Lower lobe of right lung (tissue), 2 donors: ENCODE results near the gene PLOD1. TPM values are rescaled to one million over a fixed set of nuclear protein-coding genes. Genes with fewer than 3 reads are reported as not detected.

Experiments
- ATAC-seq, 2 donors: fragments of 200-7000 bp; cut with Tn5 transposase; one replicate each; pipeline ENCODE4 v1.9.1; 2020 to 2022; ENCODE audit warnings: mild to moderate bottlenecking in 2 of 2, moderate library complexity in 2 of 2
- DNase-seq: peaks from one replicate; pipeline ENCODE4 v3.0.0-alpha.2; 2020
- H3K27ac ChIP-seq: fragments of 200-600 bp; one replicate; pipeline ENCODE4 v1.8.0; 2022
- H3K27me3 ChIP-seq: fragments of 200-600 bp; one replicate; pipeline ENCODE4 v1.8.0; 2022; ENCODE audit warnings: low read depth
- H3K36me3 ChIP-seq: fragments of 200-600 bp; one replicate; pipeline ENCODE4 v1.8.0; 2022; ENCODE audit warnings: mild to moderate bottlenecking
- H3K4me1 ChIP-seq: fragments of 200-600 bp; one replicate; pipeline ENCODE4 v1.8.0; 2022
- H3K4me3 ChIP-seq: fragments of 200-600 bp; one replicate; pipeline ENCODE4 v1.8.0; 2022; ENCODE audit warnings: mild to moderate bottlenecking
- H3K9me3 ChIP-seq: fragments of 200-600 bp; one replicate; pipeline ENCODE4 v1.8.0; 2022
- CTCF ChIP-seq: fragments of 200-600 bp; IDR thresholded peaks from one replicate; pipeline ENCODE4 v1.8.0; 2022; ENCODE audit warnings: antibody characterized with exemption, mild to moderate bottlenecking
- intact Hi-C: fragments of 100-400 bp; cut with DNase I; formaldehyde crosslinking; loops from one replicate; pipeline ENCODE4 v1.11.0; 2022
- total RNA-seq: library from RNA; stranded (reverse); fragmentation: NEBNext Ultra II Directional; extraction: Animal tissue kit (Norgen Biotek cat#: 25700); gene quantifications from one replicate; pipeline ENCODE4 v1.2.1, GENCODE V29; 2021
- donor health status: DM: no; HTN: yes; CAD: no; lungs with severe emphysema.

Gene PLOD1
- total RNA-seq, 1 donor from 2014 or later: 84.5 TPM

- Histone ChIP-seq H3K36me3 (peaks cover 48% of the 10 kb centered on the region), H3K9me3 (no peaks in the 10 kb centered on the region), H3K27me3 (no peaks in the 10 kb centered on the region), H3K4me3 (no peak overlapping the region), H3K27ac (no peak overlapping the region), H3K4me1 (no peaks in the 10 kb centered on the region)
- ATAC-seq (no peak), DNase-seq (no peak)
- intact Hi-C loops: no loop called here
- TF ChIP-seq CTCF: no peak
These were observed 18.1 kb downstream of the PLOD1 start for GRCh38 chr1:11952455-11953109.

- intact Hi-C loops: no loop called here
- Histone ChIP-seq H3K4me1 (no peaks in the 10 kb centered on the region), H3K9me3 (no peaks in the 10 kb centered on the region), H3K4me3 (no peak overlapping the region), H3K27me3 (no peaks in the 10 kb centered on the region), H3K36me3 (peaks cover 67% of the 10 kb centered on the region), H3K27ac (no peak overlapping the region)
- DNase-seq: no peak
- no peak for TF ChIP-seq CTCF
- no peak for ATAC-seq
These were observed 20.7 kb downstream of the PLOD1 start for GRCh38 chr1:11955221-11955620.

GRCh38 chr1:11957398-11957797 lies 22.9 kb downstream of the PLOD1 start:
- ATAC-seq (no peak), DNase-seq (no peak)
- intact Hi-C loops: no loop called here
- no peak overlapping the region for H3K27ac ChIP-seq
- H3K4me1 ChIP-seq: peaks cover 14% of the 10 kb centered on the region
- H3K36me3 ChIP-seq: peaks cover 68% of the 10 kb centered on the region
- H3K9me3 ChIP-seq: no peaks in the 10 kb centered on the region
- TF ChIP-seq CTCF: no peak
- no peak overlapping the region for H3K4me3 ChIP-seq
- H3K27me3 ChIP-seq: no peaks in the 10 kb centered on the region

- DNase-seq: no peak
- Histone ChIP-seq H3K27ac (no peak overlapping the region), H3K27me3 (no peaks in the 10 kb centered on the region), H3K36me3 (peaks cover 67% of the 10 kb centered on the region), H3K4me1 (peaks cover 14% of the 10 kb centered on the region), H3K4me3 (no peak overlapping the region), H3K9me3 (no peaks in the 10 kb centered on the region)
- no peak for TF ChIP-seq CTCF
- intact Hi-C loops: no loop called here
- no peak for ATAC-seq
These were observed 23.4 kb downstream of the PLOD1 start for GRCh38 chr1:11957897-11958296.

GRCh38 chr1:11960276-11960675 lies 25.8 kb downstream of the PLOD1 start:
- Histone ChIP-seq H3K9me3 (no peaks in the 10 kb centered on the region), H3K27me3 (no peaks in the 10 kb centered on the region), H3K4me3 (no peak overlapping the region), H3K4me1 (peaks cover 14% of the 10 kb centered on the region), H3K36me3 (peaks cover 87% of the 10 kb centered on the region), H3K27ac (no peak overlapping the region)
- ATAC-seq (no peak), DNase-seq (no peak)
- intact Hi-C loops: no loop called here
- TF ChIP-seq CTCF: no peak
